ENCODE data around the gene HDAC4.

GRCh38 chr2:239019183-239019581 is 381.6 kb downstream of the HDAC4 start:
- TF ChIP-seq POLR2A (IDR thresholded peaks at IDR 0.05), result no peak
- TF ChIP-seq, protein P1, sequence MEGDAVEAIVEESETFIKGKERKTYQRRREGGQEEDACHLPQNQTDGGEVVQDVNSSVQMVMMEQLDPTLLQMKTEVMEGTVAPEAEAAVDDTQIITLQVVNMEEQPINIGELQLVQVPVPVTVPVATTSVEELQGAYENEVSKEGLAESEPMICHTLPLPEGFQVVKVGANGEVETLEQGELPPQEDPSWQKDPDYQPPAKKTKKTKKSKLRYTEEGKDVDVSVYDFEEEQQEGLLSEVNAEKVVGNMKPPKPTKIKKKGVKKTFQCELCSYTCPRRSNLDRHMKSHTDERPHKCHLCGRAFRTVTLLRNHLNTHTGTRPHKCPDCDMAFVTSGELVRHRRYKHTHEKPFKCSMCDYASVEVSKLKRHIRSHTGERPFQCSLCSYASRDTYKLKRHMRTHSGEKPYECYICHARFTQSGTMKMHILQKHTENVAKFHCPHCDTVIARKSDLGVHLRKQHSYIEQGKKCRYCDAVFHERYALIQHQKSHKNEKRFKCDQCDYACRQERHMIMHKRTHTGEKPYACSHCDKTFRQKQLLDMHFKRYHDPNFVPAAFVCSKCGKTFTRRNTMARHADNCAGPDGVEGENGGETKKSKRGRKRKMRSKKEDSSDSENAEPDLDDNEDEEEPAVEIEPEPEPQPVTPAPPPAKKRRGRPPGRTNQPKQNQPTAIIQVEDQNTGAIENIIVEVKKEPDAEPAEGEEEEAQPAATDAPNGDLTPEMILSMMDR (IDR thresholded peaks at IDR 0.05), result no peak

All from testis (tissue), 2 donors.